Hepatocyte (in vitro differentiated cells): ENCODE measurements around the gene WDR86. TPM values are rescaled to one million over a fixed set of nuclear protein-coding genes. Genes with fewer than 3 reads are reported as not detected.

Source experiments
- DNase-seq: peaks from one replicate; pipeline ENCODE4 v3.0.0-alpha.2; 2016; ENCODE audit warnings: low spot score
- H2AFZ ChIP-seq: fragments of 200-600 bp; sonication (generic); 2 replicates; pipeline ENCODE4 v1.6.0; 2016; ENCODE audit warnings: antibody characterized with exemption, mild to moderate bottlenecking
- H3K27ac ChIP-seq: fragments of 200-600 bp; sonication (generic); 2 replicates; pipeline ENCODE4 v1.5.1; 2016; ENCODE audit warnings: mild to moderate bottlenecking
- H3K27me3 ChIP-seq: fragments of 200-600 bp; sonication (generic); 2 replicates; pipeline ENCODE4 v1.6.1; 2016
- H3K36me3 ChIP-seq: fragments of 200-600 bp; sonication (generic); replicated peaks from 2 replicates; pipeline ENCODE4 v1.5.1; 2016; ENCODE audit warnings: low read depth; ENCODE audit not compliant: insufficient read depth
- H3K4me1 ChIP-seq: fragments of 200-600 bp; sonication (generic); 2 replicates; pipeline ENCODE4 v1.5.1; 2016; ENCODE audit warnings: mild to moderate bottlenecking, moderate library complexity; ENCODE audit not compliant: insufficient read depth
- H3K4me2 ChIP-seq: fragments of 200-600 bp; sonication (generic); 2 replicates; pipeline ENCODE4 v1.6.0; 2016
- H3K4me3 ChIP-seq: fragments of 200-600 bp; sonication (generic); 2 replicates; pipeline ENCODE4 v1.5.1; 2016; ENCODE audit warnings: mild to moderate bottlenecking
- H3K79me2 ChIP-seq: fragments of 200-600 bp; sonication (generic); 2 replicates; pipeline ENCODE4 v1.6.0; 2017; ENCODE audit warnings: mild to moderate bottlenecking
- H3K9me2 ChIP-seq: fragments of 200-600 bp; sonication (generic); replicated peaks from 2 replicates; pipeline ENCODE4 v1.6.0; 2017; ENCODE audit warnings: mild to moderate bottlenecking; ENCODE audit not compliant: insufficient read depth
- H3K9me3 ChIP-seq: fragments of 200-600 bp; sonication (generic); 2 replicates; pipeline ENCODE4 v1.5.1; 2016; ENCODE audit warnings: low read depth, mild to moderate bottlenecking
- H4K20me1 ChIP-seq: fragments of 200-600 bp; sonication (generic); 2 replicates; pipeline ENCODE4 v1.6.0; 2016; ENCODE audit warnings: mild to moderate bottlenecking; ENCODE audit not compliant: insufficient read depth, poor library complexity, severe bottlenecking
- CTCF ChIP-seq: fragments of 200-600 bp; sonication (generic); IDR thresholded peaks from 2 replicates; pipeline ENCODE4 v1.5.1; 2016; ENCODE audit warnings: antibody characterized with exemption, mild to moderate bottlenecking; ENCODE audit not compliant: poor library complexity
- EZH2 ChIP-seq: fragments of 200-600 bp; sonication (generic); IDR thresholded peaks from 2 replicates; pipeline ENCODE4 v1.6.1; 2016; ENCODE audit warnings: antibody characterized with exemption, mild to moderate bottlenecking, borderline replicate concordance
- EZH2phosphoT487 ChIP-seq: fragments of 200-600 bp; sonication (generic); IDR thresholded peaks from one replicate; pipeline ENCODE4 v1.6.1; 2018; ENCODE audit warnings: antibody characterized with exemption, mild to moderate bottlenecking, low read depth, moderate library complexity; ENCODE audit not compliant: unreplicated experiment, severe bottlenecking
- WGBS: methylation state at CpG from one replicate; pipeline ENCODE4 v1.1.6; 2016; ENCODE audit warnings: low lambda C conversion rate; ENCODE audit errors: missing lambda C conversion rate; 5-methylcytosine and 5-hydroxymethylcytosine counted together
- polyA plus RNA-seq: library from polyadenylated mRNA; unstranded; fragments of >200 nt; fragmentation: Nextera tagmentation; extraction: Ambion mirVana; gene quantifications from 2 replicates; pipeline ENCODE4 v1.2.1, GENCODE V29; 2016
- total RNA-seq: library from RNA; depleted of rRNA; stranded (reverse); fragments of >200 nt; gene quantifications from 2 replicates; pipeline ENCODE4 v1.2.3, GENCODE V29; 2014

The WDR86 gene
- total and polyA plus RNA-seq, 2 experiments from 2014 or later: 10.6 to 12.4 TPM

- Histone ChIP-seq H3K79me2 (no peaks in the 10 kb centered on the region), H3K9me2 (no peaks in the 10 kb centered on the region), H3K9me3 (no peaks in the 10 kb centered on the region), H3K4me2 (no peak overlapping the region), H2AFZ (no peak overlapping the region), H4K20me1 (no peaks in the 10 kb centered on the region), H3K4me1 (no peaks in the 10 kb centered on the region), H3K27me3 (no peaks in the 10 kb centered on the region), H3K27ac (no peak overlapping the region), H3K36me3 (no peaks in the 10 kb centered on the region), H3K4me3 (no peak overlapping the region)
- DNase-seq: no peak
- WGBS: 80% methylated on average over 13 of the region's 13 CpGs
- TF ChIP-seq EZH2phosphoT487: no peak
- no peak for TF ChIP-seq EZH2
- no peak for TF ChIP-seq CTCF
Observed at GRCh38 chr7:151395036-151395367, 14.8 kb downstream of the WDR86 start.

DNA sequence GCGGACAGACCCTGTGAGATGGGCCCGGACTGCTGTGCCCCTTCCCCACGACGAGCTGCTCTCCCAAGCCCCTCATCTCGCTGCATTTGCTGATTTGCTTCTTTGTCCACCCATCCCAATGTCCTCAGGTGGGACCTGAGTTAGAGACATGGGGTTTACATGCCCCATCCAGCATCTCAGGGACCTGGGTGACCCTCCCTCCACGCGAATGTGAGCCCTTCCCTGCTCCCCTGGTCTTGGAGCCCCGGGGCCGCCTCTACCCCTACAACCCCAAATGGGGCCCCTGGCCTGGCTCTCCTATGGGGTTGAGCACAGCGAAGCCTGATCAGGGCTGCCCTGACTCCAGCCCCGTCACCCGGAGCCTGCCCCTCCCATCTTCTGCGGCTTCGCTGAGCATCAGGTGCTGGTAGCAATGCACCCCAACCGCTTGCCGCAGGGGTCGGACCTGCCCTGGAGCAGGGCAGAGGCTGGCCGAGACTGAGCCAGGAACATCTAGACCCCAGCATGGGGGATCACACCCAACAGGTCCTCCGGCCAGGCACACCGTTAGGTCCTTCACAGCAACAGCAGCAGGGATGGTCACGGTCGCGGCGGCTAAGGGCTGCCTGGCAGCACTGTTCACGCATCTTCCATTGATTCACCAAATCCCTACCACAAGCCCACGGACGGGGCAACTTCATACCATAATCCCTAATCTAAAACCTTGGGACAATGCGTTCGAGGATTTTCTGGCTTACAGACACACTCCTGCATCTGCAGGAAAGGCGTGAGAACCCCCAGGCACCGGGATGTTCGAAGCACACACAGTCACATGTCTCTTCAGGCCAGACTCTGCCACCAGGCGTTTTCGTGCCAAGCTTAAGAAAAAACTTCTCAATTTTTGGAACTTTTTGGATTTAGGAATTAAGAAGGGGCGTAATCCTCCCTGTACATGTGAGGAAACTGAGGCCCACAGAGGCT is 15.5 kb downstream of the WDR86 start:
- no peaks in the 10 kb centered on the region for H3K79me2 ChIP-seq
- H3K27me3 ChIP-seq: no peaks in the 10 kb centered on the region
- no peaks in the 10 kb centered on the region for H3K9me3 ChIP-seq
- H4K20me1 ChIP-seq: no peaks in the 10 kb centered on the region
- H2AFZ ChIP-seq: no peak overlapping the region
- 95% methylated on average over 34 of the region's 35 CpGs for WGBS
- H3K9me2 ChIP-seq: no peaks in the 10 kb centered on the region
- H3K27ac ChIP-seq: no peak overlapping the region
- H3K4me3 ChIP-seq: no peak overlapping the region
- H3K36me3 ChIP-seq: no peaks in the 10 kb centered on the region
- no peak for DNase-seq
- no peak overlapping the region for H3K4me2 ChIP-seq
- H3K4me1 ChIP-seq: no peaks in the 10 kb centered on the region
- TF ChIP-seq EZH2phosphoT487: no peak
- TF ChIP-seq EZH2: no peak
- TF ChIP-seq CTCF: no peak

GRCh38 chr7:151393031-151393977 is 16.5 kb downstream of the WDR86 start:
- Histone ChIP-seq H3K27ac (no peak overlapping the region), H3K27me3 (no peaks in the 10 kb centered on the region), H3K4me1 (no peaks in the 10 kb centered on the region), H3K4me2 (no peak overlapping the region), H3K79me2 (no peaks in the 10 kb centered on the region), H4K20me1 (no peaks in the 10 kb centered on the region), H3K9me2 (no peaks in the 10 kb centered on the region), H2AFZ (no peak overlapping the region), H3K9me3 (no peaks in the 10 kb centered on the region), H3K36me3 (no peaks in the 10 kb centered on the region), H3K4me3 (no peak overlapping the region)
- TF ChIP-seq EZH2phosphoT487: no peak
- no peak for TF ChIP-seq CTCF
- TF ChIP-seq EZH2: no peak
- WGBS: 87% methylated on average over 31 of the region's 31 CpGs
- DNase-seq: no peak
